ENCODE data around the gene FGF2.
"Not testable (repeated sequence)": the region's sequence is repeated elsewhere in the genome, so short reads cannot be mapped to it uniquely, and the experiment has no call there.

Gene FGF2

GRCh38 chr4:122798101-122798500 is 28.5 kb upstream of the FGF2 start:
- no peak for TF ChIP-seq CTCF (IDR thresholded peaks at IDR 0.05; ENCODE audit: low read depth, low read length)

GRCh38 chr4:122798917-122799316 is 27.7 kb upstream of the FGF2 start:
- TF ChIP-seq CTCF (IDR thresholded peaks at IDR 0.05; ENCODE audit: low read depth, low read length): no peak
- H3K4me3 ChIP-seq (ENCODE audit: low read depth, low read length): no peak overlapping the region

More at GRCh38 chr4:122798101-122798500, 28.5 kb upstream of the FGF2 start:
- H3K4me3 ChIP-seq (ENCODE audit: low read depth, low read length): 0 out of 2 replicates have a peak overlapping the region, but pooled peaks have one; percentile 33

- H3K4me3 ChIP-seq (ENCODE audit: low read depth, low read length): no peak overlapping the region
- TF ChIP-seq CTCF (IDR thresholded peaks at IDR 0.05; ENCODE audit: low read depth, low read length): no peak
Observed at GRCh38 chr4:122803788-122804208, 22.8 kb upstream of the FGF2 start.

- TF ChIP-seq CTCF (IDR thresholded peaks at IDR 0.05; ENCODE audit: low read depth, low read length): no peak
- no peak overlapping the region for H3K4me3 ChIP-seq (ENCODE audit: low read depth, low read length)
Observed at GRCh38 chr4:122806981-122807679, 19.5 kb upstream of the FGF2 start.

- no peak overlapping the region for H3K4me3 ChIP-seq (ENCODE audit: low read depth, low read length)
- TF ChIP-seq CTCF (IDR thresholded peaks at IDR 0.05; ENCODE audit: low read depth, low read length): no peak
Observed at GRCh38 chr4:122810669-122811068, 16.0 kb upstream of the FGF2 start.

GRCh38 chr4:122811781-122812180 is 14.8 kb upstream of the FGF2 start:
- H3K4me3 ChIP-seq (ENCODE audit: low read depth, low read length): not testable (repeated sequence)

GRCh38 chr4:122812823-122813222 is 13.8 kb upstream of the FGF2 start:
- H3K4me3 ChIP-seq (ENCODE audit: low read depth, low read length): not testable (repeated sequence)

GRCh38 chr4:122814426-122814825 is 12.2 kb upstream of the FGF2 start:
- TF ChIP-seq CTCF (IDR thresholded peaks at IDR 0.05; ENCODE audit: low read depth, low read length): no peak
- no peak overlapping the region for H3K4me3 ChIP-seq (ENCODE audit: low read depth, low read length)

Data from WI38 (cell line).